ENCODE results near the gene STK11IP. TPM values are rescaled to one million over a fixed set of nuclear protein-coding genes. Genes with fewer than 3 reads are reported as not detected.

The STK11IP gene
- polyA plus RNA-seq, 1 donor: 28.0 TPM

Other genes starting within 250 kb of the STK11IP start
- gene DNPEP, start 209.9 kb upstream of the STK11IP start, polyA plus RNA-seq: 149 TPM
- gene DES, start 179.5 kb upstream of the STK11IP start, polyA plus RNA-seq: 429 TPM
- gene SPEG, start 163.0 kb upstream of the STK11IP start, polyA plus RNA-seq: 35.1 TPM
- 54.0 TPM for gene GMPPA, start 99.0 kb upstream of the STK11IP start, polyA plus RNA-seq
- 1.1 TPM for gene ASIC4, start 83.4 kb upstream of the STK11IP start, polyA plus RNA-seq
- 81.8 TPM for gene CHPF, start 54.0 kb upstream of the STK11IP start, polyA plus RNA-seq
- 19.9 TPM for gene TMEM198, start 53.8 kb upstream of the STK11IP start, polyA plus RNA-seq
- 92.9 TPM for gene OBSL1, start 26.3 kb upstream of the STK11IP start, polyA plus RNA-seq
- gene INHA, start 25.5 kb upstream of the STK11IP start, polyA plus RNA-seq: 1.2 TPM
- gene SLC4A3, start 29.8 kb downstream of the STK11IP start, polyA plus RNA-seq: 3.3 TPM